KMS-11 (cell line): ENCODE results near the gene PPP1R15A.

ENCODE experiments used
- H2AFZ ChIP-seq: fragments of 200-600 bp; sonication (generic); 2 replicates; pipeline ENCODE4 v1.6.1; 2016; ENCODE audit warnings: antibody characterized with exemption, mixed run types, low read depth
- H3K27ac ChIP-seq: fragments of 200-600 bp; sonication (generic); 2 replicates; pipeline ENCODE4 v1.6.1; 2016; ENCODE audit warnings: mild to moderate bottlenecking, mixed run types
- H3K27me3 ChIP-seq: fragments of 200-600 bp; sonication (generic); 2 replicates; pipeline ENCODE4 v1.6.1; 2017; ENCODE audit warnings: mild to moderate bottlenecking, low read depth, mixed run types, moderate library complexity; ENCODE audit not compliant: insufficient read depth
- H3K36me3 ChIP-seq: fragments of 200-600 bp; sonication (generic); 2 replicates; pipeline ENCODE4 v1.6.1; 2017; ENCODE audit warnings: mild to moderate bottlenecking, mixed run types; ENCODE audit not compliant: insufficient read depth
- H3K4me1 ChIP-seq: fragments of 200-600 bp; sonication (generic); 2 replicates; pipeline ENCODE4 v1.6.1; 2016; ENCODE audit warnings: mild to moderate bottlenecking, low read depth, mixed run types; ENCODE audit not compliant: poor library complexity, severe bottlenecking
- H3K4me2 ChIP-seq: fragments of 200-600 bp; sonication (generic); 2 replicates; pipeline ENCODE4 v1.7.0; 2016; ENCODE audit warnings: mild to moderate bottlenecking, mixed run types
- H3K4me3 ChIP-seq: fragments of 200-600 bp; sonication (generic); IDR thresholded peaks from 2 replicates; pipeline ENCODE4 v1.6.1; 2017; ENCODE audit warnings: low read depth, low read length, mixed read lengths; ENCODE audit not compliant: insufficient read depth
- H3K79me2 ChIP-seq: fragments of 200-600 bp; sonication (generic); 2 replicates; pipeline ENCODE4 v1.6.1; 2016; ENCODE audit warnings: low read depth, mixed run types; ENCODE audit not compliant: insufficient read depth
- H3K9ac ChIP-seq: fragments of 200-600 bp; sonication (generic); 2 replicates; pipeline ENCODE4 v1.6.1; 2016; ENCODE audit warnings: mild to moderate bottlenecking, mixed run types
- H4K20me1 ChIP-seq: fragments of 200-600 bp; sonication (generic); 2 replicates; pipeline ENCODE4 v1.6.1; 2016; ENCODE audit warnings: mild to moderate bottlenecking, mixed run types; ENCODE audit not compliant: insufficient read depth
- CTCF ChIP-seq: fragments of 200-600 bp; sonication (generic); conservative IDR thresholded peaks from 2 replicates; pipeline ENCODE4 v1.6.1; 2017; ENCODE audit warnings: low read depth, mild to moderate bottlenecking, antibody characterized with exemption, low read length, moderate library complexity, mixed read lengths

The PPP1R15A gene

GRCh38 chr19:48858984-48859710 is 13.1 kb upstream of the PPP1R15A start:
- no peak for TF ChIP-seq CTCF
- H3K4me1 ChIP-seq, result no peaks in the 10 kb centered on the region
- H3K36me3 ChIP-seq, result no peaks in the 10 kb centered on the region
- H3K27me3 ChIP-seq, result peaks cover 5% of the 10 kb centered on the region
- no peaks in the 10 kb centered on the region for H3K79me2 ChIP-seq
- no peak overlapping the region for H3K9ac ChIP-seq
- peak overlapping the region; percentile 77 for H2AFZ ChIP-seq
- no peaks in the 10 kb centered on the region for H4K20me1 ChIP-seq
- peak overlapping the region; percentile 61 for H3K4me2 ChIP-seq
- no peak overlapping the region for H3K4me3 ChIP-seq
- H3K27ac ChIP-seq, result no peak overlapping the region

- H2AFZ ChIP-seq, result peak overlapping the region; percentile 77
- no peak overlapping the region for H3K4me3 ChIP-seq
- TF ChIP-seq CTCF, result no peak
These were observed 12.3 kb upstream of the PPP1R15A start for GRCh38 chr19:48859711-48860572.

GRCh38 chr19:48861313-48861712 is 10.9 kb upstream of the PPP1R15A start:
- H3K79me2 ChIP-seq, result no peaks in the 10 kb centered on the region
- no peaks in the 10 kb centered on the region for H3K36me3 ChIP-seq
- H4K20me1 ChIP-seq, result no peaks in the 10 kb centered on the region
- H3K4me1 ChIP-seq, result peaks cover 5% of the 10 kb centered on the region
- no peak overlapping the region for H2AFZ ChIP-seq
- no peak overlapping the region for H3K27ac ChIP-seq
- H3K9ac ChIP-seq, result no peak overlapping the region
- TF ChIP-seq CTCF, result no peak
- H3K27me3 ChIP-seq, result peaks cover 23% of the 10 kb centered on the region
- no peak overlapping the region for H3K4me2 ChIP-seq
- H3K4me3 ChIP-seq, result no peak overlapping the region

More at GRCh38 chr19:48859711-48860572, 12.3 kb upstream of the PPP1R15A start:
- H3K9ac ChIP-seq, result no peak overlapping the region
- no peak overlapping the region for H3K27ac ChIP-seq
- no peaks in the 10 kb centered on the region for H3K4me1 ChIP-seq
- H3K79me2 ChIP-seq, result no peaks in the 10 kb centered on the region
- H3K4me2 ChIP-seq, result peak overlapping the region; percentile 61; the same call in 1 of the 2 replicates
- H3K27me3 ChIP-seq, result peaks cover 12% of the 10 kb centered on the region
- no peaks in the 10 kb centered on the region for H4K20me1 ChIP-seq
- H3K36me3 ChIP-seq, result no peaks in the 10 kb centered on the region

GRCh38 chr19:48862827-48863226 is 9.4 kb upstream of the PPP1R15A start:
- TF ChIP-seq CTCF, result no peak
- Histone ChIP-seq H2AFZ (no peak overlapping the region), H3K4me1 (peaks cover 7% of the 10 kb centered on the region), H4K20me1 (no peaks in the 10 kb centered on the region), H3K27ac (no peak overlapping the region), H3K9ac (no peak overlapping the region), H3K4me2 (no peak overlapping the region), H3K36me3 (no peaks in the 10 kb centered on the region), H3K27me3 (peaks cover 39% of the 10 kb centered on the region), H3K79me2 (no peaks in the 10 kb centered on the region), H3K4me3 (no peak overlapping the region)
